DND-41 (cell line): Measurements from ENCODE around the gene MAPK14.

Experiments
- ATAC-seq: fragments of 200-7000 bp; cut with Tn5 transposase; 3 replicates; pipeline ENCODE4 v1.9.1; 2021; ENCODE audit warnings: low read depth; ENCODE audit not compliant: insufficient read depth
- DNase-seq: peaks from one replicate; pipeline ENCODE4 v3.0.0-alpha.2; 2020
- H2AFZ ChIP-seq: 2 replicates; pipeline ENCODE4 v1.6.0; 2012; ENCODE audit warnings: low read depth, low read length
- H3K27ac ChIP-seq: 2 replicates; pipeline ENCODE4 v1.5.1; 2012; ENCODE audit warnings: low read length, inconsistent platforms
- H3K27me3 ChIP-seq: fragments of 200-600 bp; sonication (generic); 2 replicates; pipeline ENCODE4 v1.6.0; 2012; ENCODE audit warnings: low read length, mild to moderate bottlenecking, inconsistent platforms; ENCODE audit not compliant: insufficient read depth, poor library complexity
- H3K36me3 ChIP-seq: 2 replicates; pipeline ENCODE4 v1.5.1; 2012; ENCODE audit warnings: low read length, inconsistent platforms; ENCODE audit not compliant: insufficient read depth
- H3K4me1 ChIP-seq: 2 replicates; pipeline ENCODE4 v1.5.1; 2012; ENCODE audit warnings: mild to moderate bottlenecking, low read length; ENCODE audit not compliant: insufficient read depth
- H3K4me2 ChIP-seq: 2 replicates; pipeline ENCODE4 v1.6.0; 2012; ENCODE audit warnings: mild to moderate bottlenecking, moderate library complexity, low read length, inconsistent platforms; ENCODE audit not compliant: insufficient read depth
- H3K4me3 ChIP-seq, 2 experiments: fragments of 200-600 bp in 1 of 2; shearing (Covaris generic) in 1 of 2; 2 replicates each; pipeline ENCODE4 v1.5.1; 2012 to 2016; ENCODE audit warnings: inconsistent platforms in 2 of 2, low read length in 2 of 2, mild to moderate bottlenecking in 2 of 2, low read depth in 1 of 2, moderate library complexity in 1 of 2
- H3K79me2 ChIP-seq: 2 replicates; pipeline ENCODE4 v1.6.0; 2012; ENCODE audit warnings: low read length, inconsistent platforms; ENCODE audit not compliant: insufficient read depth
- H3K9ac ChIP-seq: 2 replicates; pipeline ENCODE4 v1.6.0; 2012; ENCODE audit warnings: low read depth, mild to moderate bottlenecking, inconsistent platforms, low read length, moderate library complexity
- H3K9me3 ChIP-seq: 2 replicates; pipeline ENCODE4 v1.5.1; 2012; ENCODE audit warnings: low read length, moderate library complexity, mild to moderate bottlenecking, inconsistent platforms; ENCODE audit not compliant: insufficient read depth, severe bottlenecking
- H4K20me1 ChIP-seq: 2 replicates; pipeline ENCODE4 v1.6.0; 2012; ENCODE audit warnings: low read length; ENCODE audit not compliant: insufficient read depth
- EZH2 ChIP-seq: IDR thresholded peaks from 3 replicates; pipeline ENCODE4 v1.6.1; 2012; ENCODE audit warnings: borderline replicate concordance, low read depth, mild to moderate bottlenecking, moderate library complexity, low read length, inconsistent platforms; ENCODE audit not compliant: severe bottlenecking
- TF ChIP-seq, protein P1 (sequence below): IDR thresholded peaks from 2 replicates; pipeline ENCODE4 v1.5.1; 2012; ENCODE audit warnings: borderline replicate concordance, low read length, moderate library complexity, mild to moderate bottlenecking; ENCODE audit not compliant: poor library complexity, severe bottlenecking; ENCODE audit errors: extremely low read depth

The MAPK14 gene

DNA sequence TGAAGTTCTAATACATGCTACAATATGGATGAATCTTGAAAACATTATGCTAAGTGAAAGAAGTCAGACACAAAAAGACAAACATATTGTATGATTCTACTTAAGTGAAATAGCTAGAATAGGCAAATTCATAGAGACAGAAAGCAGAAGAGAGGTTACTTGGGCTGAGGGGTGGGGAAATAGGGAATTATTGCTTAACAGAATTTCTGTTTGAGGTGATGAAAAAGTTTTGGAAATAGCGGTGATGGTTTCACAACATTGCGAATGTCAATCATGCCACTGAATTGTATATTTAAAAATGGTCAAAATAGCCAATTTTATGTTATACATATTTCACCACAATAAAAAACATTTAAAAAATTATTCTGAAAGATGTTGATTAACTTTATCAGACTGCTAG is 9.3 kb upstream of the MAPK14 start:
- Histone ChIP-seq H3K4me1 (no peaks in the 10 kb centered on the region), H4K20me1 (no peaks in the 10 kb centered on the region), H3K79me2 (no peaks in the 10 kb centered on the region), H3K27me3 (peaks cover 12% of the 10 kb centered on the region), H3K27ac (no peak overlapping the region), H3K4me3 (no peak overlapping the region), H3K9ac (no peak overlapping the region), H3K4me2 (no peak overlapping the region), H3K9me3 (no peaks in the 10 kb centered on the region), H2AFZ (no peak overlapping the region), H3K36me3 (no peaks in the 10 kb centered on the region)
- TF ChIP-seq, protein P1, sequence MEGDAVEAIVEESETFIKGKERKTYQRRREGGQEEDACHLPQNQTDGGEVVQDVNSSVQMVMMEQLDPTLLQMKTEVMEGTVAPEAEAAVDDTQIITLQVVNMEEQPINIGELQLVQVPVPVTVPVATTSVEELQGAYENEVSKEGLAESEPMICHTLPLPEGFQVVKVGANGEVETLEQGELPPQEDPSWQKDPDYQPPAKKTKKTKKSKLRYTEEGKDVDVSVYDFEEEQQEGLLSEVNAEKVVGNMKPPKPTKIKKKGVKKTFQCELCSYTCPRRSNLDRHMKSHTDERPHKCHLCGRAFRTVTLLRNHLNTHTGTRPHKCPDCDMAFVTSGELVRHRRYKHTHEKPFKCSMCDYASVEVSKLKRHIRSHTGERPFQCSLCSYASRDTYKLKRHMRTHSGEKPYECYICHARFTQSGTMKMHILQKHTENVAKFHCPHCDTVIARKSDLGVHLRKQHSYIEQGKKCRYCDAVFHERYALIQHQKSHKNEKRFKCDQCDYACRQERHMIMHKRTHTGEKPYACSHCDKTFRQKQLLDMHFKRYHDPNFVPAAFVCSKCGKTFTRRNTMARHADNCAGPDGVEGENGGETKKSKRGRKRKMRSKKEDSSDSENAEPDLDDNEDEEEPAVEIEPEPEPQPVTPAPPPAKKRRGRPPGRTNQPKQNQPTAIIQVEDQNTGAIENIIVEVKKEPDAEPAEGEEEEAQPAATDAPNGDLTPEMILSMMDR = no peak
- no peak for TF ChIP-seq EZH2
- ATAC-seq (no peak), DNase-seq (no peak)

DNA sequence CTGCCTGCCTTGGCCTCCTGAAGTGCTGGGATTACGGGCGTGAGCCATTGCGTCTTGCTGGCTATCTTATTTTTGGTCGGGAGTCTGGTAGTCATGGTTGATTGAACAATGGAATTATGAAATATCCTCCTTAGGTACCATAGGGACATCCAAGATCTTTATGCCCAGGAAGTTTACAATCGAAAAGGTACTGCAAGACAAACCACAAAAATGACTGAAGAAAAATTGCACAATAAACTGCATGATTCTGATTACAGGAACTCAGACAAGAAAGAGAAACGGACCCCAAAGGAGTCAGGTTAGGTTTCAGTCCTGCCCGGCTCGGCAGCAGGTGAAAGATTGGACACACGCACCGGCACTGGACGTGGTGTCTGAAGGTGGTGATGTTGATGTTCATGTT is 8.4 kb upstream of the MAPK14 start:
- H4K20me1 ChIP-seq = no peaks in the 10 kb centered on the region
- ATAC-seq (no peak), DNase-seq (no peak)
- H3K9ac ChIP-seq = no peak overlapping the region
- H3K4me1 ChIP-seq = no peaks in the 10 kb centered on the region
- H3K4me2 ChIP-seq = no peak overlapping the region
- H2AFZ ChIP-seq = no peak overlapping the region
- H3K4me3 ChIP-seq = no peak overlapping the region
- no peaks in the 10 kb centered on the region for H3K36me3 ChIP-seq
- no peak overlapping the region for H3K27ac ChIP-seq
- TF ChIP-seq, protein P1 = no peak
- no peak for TF ChIP-seq EZH2
- H3K79me2 ChIP-seq = no peaks in the 10 kb centered on the region
- peaks cover 10% of the 10 kb centered on the region for H3K27me3 ChIP-seq
- no peaks in the 10 kb centered on the region for H3K9me3 ChIP-seq

DNA sequence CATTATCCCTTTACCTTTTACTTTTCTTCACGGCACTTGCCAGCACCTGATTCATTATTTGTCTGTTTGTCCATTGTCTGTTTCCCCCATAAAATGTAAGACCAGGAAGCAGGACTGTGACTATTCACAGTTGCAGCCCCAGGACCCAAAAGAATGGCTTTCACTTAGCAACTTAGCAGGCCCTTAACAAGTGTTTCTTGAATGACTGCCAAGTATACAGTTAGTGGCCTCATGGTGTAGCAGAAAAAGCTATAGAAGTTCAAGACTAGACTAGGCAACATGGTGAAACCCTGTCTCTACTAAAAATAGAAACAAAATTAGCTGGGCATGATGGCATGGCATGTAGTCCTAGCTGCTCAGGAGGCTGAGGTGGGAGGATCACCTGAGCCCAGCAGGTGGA is 7.5 kb upstream of the MAPK14 start:
- no peaks in the 10 kb centered on the region for H3K9me3 ChIP-seq
- H3K4me1 ChIP-seq = no peaks in the 10 kb centered on the region
- no peaks in the 10 kb centered on the region for H3K79me2 ChIP-seq
- no peak overlapping the region for H3K27ac ChIP-seq
- DNase-seq (no peak), ATAC-seq (no peak)
- H3K36me3 ChIP-seq = no peaks in the 10 kb centered on the region
- no peak overlapping the region for H3K4me3 ChIP-seq
- peaks cover 8% of the 10 kb centered on the region for H3K27me3 ChIP-seq
- H2AFZ ChIP-seq = no peak overlapping the region
- TF ChIP-seq EZH2 = no peak
- TF ChIP-seq, protein P1 = no peak
- H3K4me2 ChIP-seq = no peak overlapping the region
- no peak overlapping the region for H3K9ac ChIP-seq
- no peaks in the 10 kb centered on the region for H4K20me1 ChIP-seq

DNA sequence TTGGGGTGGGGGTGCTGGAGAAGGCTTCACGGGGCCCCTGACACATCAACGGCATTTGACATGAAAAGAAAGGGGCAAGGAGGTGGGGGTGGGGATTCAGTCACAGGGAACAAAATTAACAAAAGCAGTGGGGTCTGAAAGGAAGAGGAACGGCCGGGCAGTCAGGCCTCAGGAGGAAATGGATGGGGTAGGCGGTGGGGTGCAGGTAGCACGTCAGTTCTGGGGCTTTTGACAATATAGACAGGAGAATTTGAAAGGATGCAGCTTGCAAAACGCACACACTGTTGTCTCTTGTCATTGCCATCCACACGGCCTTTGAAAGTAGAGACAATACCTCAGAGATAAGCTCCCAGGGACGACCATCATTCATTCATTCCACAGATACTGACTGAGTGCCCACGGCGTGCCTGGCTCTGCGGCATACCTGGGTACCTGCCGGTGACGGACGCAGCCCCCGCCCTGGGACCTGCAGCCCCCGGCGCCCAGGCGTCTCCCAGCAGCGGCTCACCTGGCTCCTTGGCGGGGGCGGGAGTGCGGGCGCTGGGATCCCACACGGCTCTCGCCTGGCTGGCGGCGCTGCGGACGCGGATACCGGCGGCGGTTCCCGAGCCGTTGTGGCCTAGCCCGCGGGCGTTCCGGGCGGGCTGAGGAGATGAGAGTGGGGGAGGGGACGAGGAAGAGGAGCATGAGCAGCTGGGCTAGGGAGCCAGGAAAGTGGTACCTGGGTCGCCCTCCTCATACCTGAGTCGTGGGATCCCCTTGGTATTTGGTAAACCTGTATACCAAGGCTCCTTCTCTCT is 3.4 kb upstream of the MAPK14 start, which contains the start of gene SLC26A8:
Gene SLC26A8, minus strand, starts transcription at position 646 of the 800 bp plus-strand sequence. CDS start 4,934 bp downstream, outside the sequence.
- peaks cover 5% of the 10 kb centered on the region for H3K4me1 ChIP-seq
- H3K27me3 ChIP-seq = peaks cover 3% of the 10 kb centered on the region
- ATAC-seq (no peak), DNase-seq (no peak)
- H3K4me3 ChIP-seq = no peak within 1 kb of the TSS
- H3K4me2 ChIP-seq = no peak within 1 kb of the TSS
- TF ChIP-seq EZH2 = no peak
- TF ChIP-seq, protein P1 = no peak
- no peak within 1 kb of the TSS for H3K27ac ChIP-seq
- peak within 1 kb of the TSS; percentile 10; the same call in 1 of the 2 replicates for H2AFZ ChIP-seq
- H3K79me2 ChIP-seq = peaks cover 16% of the 10 kb centered on the region
- H3K9ac ChIP-seq = no peak within 1 kb of the TSS
- H4K20me1 ChIP-seq = peaks cover 9% of the 10 kb centered on the region; the same call in 1 of the 2 replicates
- H3K36me3 ChIP-seq = peaks cover 5% of the 10 kb centered on the region; the same call in 1 of the 2 replicates
- no peaks in the 10 kb centered on the region for H3K9me3 ChIP-seq
